HG02943 (cell line): Measurements from ENCODE around the gene KITLG.
"Not testable (repeated sequence)": the region's sequence is repeated elsewhere in the genome, so short reads cannot be mapped to it uniquely, and the experiment has no call there.

ENCODE experiments used
- ATAC-seq: cut with Tn5 transposase; IDR thresholded peaks from one replicate; pipeline ENCODE4 v1.9.1; 2021; ENCODE audit warnings: mild to moderate bottlenecking, low read depth, moderate library complexity; ENCODE audit not compliant: unreplicated experiment

Gene KITLG

GRCh38 chr12:88546226-88546625 lies 34.0 kb downstream of the KITLG start:
- no peak for ATAC-seq

- ATAC-seq, result no peak
Measured at GRCh38 chr12:88544991-88545980, 35.0 kb downstream of the KITLG start.

- no peak for ATAC-seq
Measured at GRCh38 chr12:88539893-88540292, 40.4 kb downstream of the KITLG start.

- ATAC-seq, result no peak
Measured at GRCh38 chr12:88538697-88539096, 41.6 kb downstream of the KITLG start.

- no peak for ATAC-seq
Measured at GRCh38 chr12:88538250-88538649, 42.0 kb downstream of the KITLG start.

GRCh38 chr12:88530868-88531267 lies 49.4 kb downstream of the KITLG start:
- no peak for ATAC-seq

GRCh38 chr12:88529531-88530488 lies 50.5 kb downstream of the KITLG start:
- ATAC-seq, result no peak

GRCh38 chr12:88522961-88523360 lies 57.3 kb downstream of the KITLG start:
- no peak for ATAC-seq

GRCh38 chr12:88520436-88520820 lies 59.8 kb downstream of the KITLG start:
- no peak for ATAC-seq

GRCh38 chr12:88519802-88520435 lies 60.4 kb downstream of the KITLG start:
- ATAC-seq, result no peak

- no peak for ATAC-seq
Measured at GRCh38 chr12:88518863-88519403, 61.3 kb downstream of the KITLG start.

GRCh38 chr12:88516811-88517210 lies 63.5 kb downstream of the KITLG start:
- ATAC-seq, result no peak

- ATAC-seq, result no peak
Measured at GRCh38 chr12:88510843-88511242, 69.4 kb downstream of the KITLG start.

- no peak for ATAC-seq
Measured at GRCh38 chr12:88509851-88510250, 70.4 kb downstream of the KITLG start.

- ATAC-seq, result no peak
Measured at GRCh38 chr12:88509347-88509746, 70.9 kb downstream of the KITLG start.

GRCh38 chr12:88507851-88508250 lies 72.4 kb downstream of the KITLG start:
- ATAC-seq, result not testable (repeated sequence)

GRCh38 chr12:88507270-88507669 lies 73.0 kb downstream of the KITLG start:
- no peak for ATAC-seq

GRCh38 chr12:88505696-88506095 lies 74.6 kb downstream of the KITLG start:
- no peak for ATAC-seq

GRCh38 chr12:88503281-88503703 lies 77.0 kb downstream of the KITLG start:
- no peak for ATAC-seq
